Body of pancreas (tissue), 4 donors: ENCODE results near the gene HOMER2.

Experiments used
- CTCF ChIP-seq, 7 experiments: fragments of 450-650 bp in 4 of 7; fragments of 200-600 bp in 3 of 7; sonication (generic) in 3 of 7; IDR thresholded peaks; one replicate each; pipeline ENCODE4 v1.5.1; 2016 to 2019; ENCODE audit warnings: antibody characterized with exemption in 7 of 7
- POLR2A ChIP-seq, 3 donors: fragments of 450-650 bp; IDR thresholded peaks; one replicate each; pipeline ENCODE4 v1.6.1; 2016; ENCODE audit warnings: antibody characterized with exemption in 3 of 3, mild to moderate bottlenecking in 2 of 3

- TF ChIP-seq CTCF (IDR thresholded peaks at IDR 0.05) (no peak), POLR2A (IDR thresholded peaks at IDR 0.05) (no peak)
Measured at GRCh38 chr15:82999426-82999825, 46.9 kb upstream of the HOMER2 start.
